Prostate gland (tissue), 2 donors: ENCODE data around the gene HNRNPL.
"Not testable (repeated sequence)": the region's sequence is repeated elsewhere in the genome, so short reads cannot be mapped to it uniquely, and the experiment has no call there.

Experiments
- POLR2A ChIP-seq: fragments of 450-650 bp; IDR thresholded peaks from one replicate; pipeline ENCODE4 v1.6.1; 2016; ENCODE audit warnings: antibody characterized with exemption, mild to moderate bottlenecking
- TF ChIP-seq, protein P1 (sequence below), 4 experiments: fragments of 200-600 bp in 2 of 4; fragments of 450-650 bp in 2 of 4; sonication (generic) in 2 of 4; IDR thresholded peaks; 1 replicate in 3 of 4; 2 replicates in 1 of 4; pipeline ENCODE4 v1.5.1; 2016 to 2019; ENCODE audit warnings: antibody characterized with exemption in 4 of 4, mild to moderate bottlenecking in 2 of 4, moderate library complexity in 2 of 4

DNA sequence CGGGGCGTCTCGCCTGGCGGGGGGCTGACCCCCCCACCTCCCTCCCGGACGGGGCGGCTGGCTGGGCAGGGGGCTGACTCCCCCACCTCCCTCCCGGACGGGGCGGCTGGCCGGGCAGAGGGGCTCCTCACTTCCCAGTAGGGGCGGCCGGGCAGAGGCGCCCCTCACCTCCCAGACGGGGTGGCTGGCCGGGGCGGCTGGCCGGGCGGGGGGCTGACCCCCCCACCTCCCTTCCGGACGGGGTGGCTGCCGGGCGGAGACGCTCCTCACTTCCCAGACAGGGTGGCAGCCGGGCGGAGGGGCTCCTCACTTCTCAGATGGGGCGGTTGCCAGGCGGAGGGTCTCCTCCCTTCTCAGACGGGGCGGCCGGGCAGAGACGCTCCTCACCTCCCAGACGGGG lies 52.0 kb downstream of the HNRNPL start:
- not testable (repeated sequence) for TF ChIP-seq POLR2A
- TF ChIP-seq, protein P1, sequence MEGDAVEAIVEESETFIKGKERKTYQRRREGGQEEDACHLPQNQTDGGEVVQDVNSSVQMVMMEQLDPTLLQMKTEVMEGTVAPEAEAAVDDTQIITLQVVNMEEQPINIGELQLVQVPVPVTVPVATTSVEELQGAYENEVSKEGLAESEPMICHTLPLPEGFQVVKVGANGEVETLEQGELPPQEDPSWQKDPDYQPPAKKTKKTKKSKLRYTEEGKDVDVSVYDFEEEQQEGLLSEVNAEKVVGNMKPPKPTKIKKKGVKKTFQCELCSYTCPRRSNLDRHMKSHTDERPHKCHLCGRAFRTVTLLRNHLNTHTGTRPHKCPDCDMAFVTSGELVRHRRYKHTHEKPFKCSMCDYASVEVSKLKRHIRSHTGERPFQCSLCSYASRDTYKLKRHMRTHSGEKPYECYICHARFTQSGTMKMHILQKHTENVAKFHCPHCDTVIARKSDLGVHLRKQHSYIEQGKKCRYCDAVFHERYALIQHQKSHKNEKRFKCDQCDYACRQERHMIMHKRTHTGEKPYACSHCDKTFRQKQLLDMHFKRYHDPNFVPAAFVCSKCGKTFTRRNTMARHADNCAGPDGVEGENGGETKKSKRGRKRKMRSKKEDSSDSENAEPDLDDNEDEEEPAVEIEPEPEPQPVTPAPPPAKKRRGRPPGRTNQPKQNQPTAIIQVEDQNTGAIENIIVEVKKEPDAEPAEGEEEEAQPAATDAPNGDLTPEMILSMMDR (IDR thresholded peaks at IDR 0.05) = not testable (repeated sequence)
